Osteoblast (primary cell): Measurements from ENCODE around the gene TIMM21. TPM values are rescaled to one million over a fixed set of nuclear protein-coding genes. Genes with fewer than 3 reads are reported as not detected.

ENCODE experiments used
- DNase-seq: peaks from one replicate; pipeline ENCODE4 v3.0.0; 2011; ENCODE audit warnings: low spot score, mixed read lengths; ENCODE audit not compliant: insufficient read length; ENCODE audit errors: missing footprints
- H2AFZ ChIP-seq: 2 replicates; pipeline ENCODE4 v1.6.0; 2011; ENCODE audit warnings: mild to moderate bottlenecking, low read length
- H3K27ac ChIP-seq: 2 replicates; pipeline ENCODE4 v1.5.1; 2011; ENCODE audit warnings: mild to moderate bottlenecking, low read depth, low read length, moderate library complexity
- H3K27me3 ChIP-seq: 2 replicates; pipeline ENCODE4 v1.6.0; 2012; ENCODE audit warnings: mild to moderate bottlenecking, control low read depth, inconsistent platforms, low read length, moderate library complexity; ENCODE audit not compliant: insufficient read depth
- H3K36me3 ChIP-seq: 2 replicates; pipeline ENCODE4 v1.5.1; 2011; ENCODE audit warnings: mild to moderate bottlenecking, low read length, control low read depth, moderate library complexity; ENCODE audit not compliant: insufficient read depth
- H3K4me1 ChIP-seq: 2 replicates; pipeline ENCODE4 v1.5.1; 2011; ENCODE audit warnings: mild to moderate bottlenecking, low read length, control low read depth, moderate library complexity; ENCODE audit not compliant: insufficient read depth
- H3K4me2 ChIP-seq: 2 replicates; pipeline ENCODE4 v1.6.0; 2011; ENCODE audit warnings: mild to moderate bottlenecking, low read length; ENCODE audit not compliant: insufficient read depth
- H3K4me3 ChIP-seq: fragments of 200-600 bp; sonication (generic); 3 replicates; pipeline ENCODE4 v1.5.1; 2012; ENCODE audit warnings: mild to moderate bottlenecking, low read length, inconsistent platforms; ENCODE audit not compliant: insufficient read depth
- H3K79me2 ChIP-seq: 2 replicates; pipeline ENCODE4 v1.6.0; 2012; ENCODE audit warnings: mild to moderate bottlenecking, low read length, control low read depth, inconsistent platforms; ENCODE audit not compliant: insufficient read depth
- H3K9me3 ChIP-seq: 2 replicates; pipeline ENCODE4 v1.5.1; 2011; ENCODE audit warnings: low read depth, low read length, control low read depth
- H4K20me1 ChIP-seq: 2 replicates; pipeline ENCODE4 v1.6.0; 2012; ENCODE audit warnings: mild to moderate bottlenecking, low read length, control low read depth; ENCODE audit not compliant: insufficient read depth
- CTCF ChIP-seq: IDR thresholded peaks from 2 replicates; pipeline ENCODE4 v1.5.1; 2011; ENCODE audit warnings: mild to moderate bottlenecking, low read depth, low read length, moderate library complexity; ENCODE audit errors: extremely low read depth
- total RNA-seq: library from RNA; depleted of rRNA; stranded (reverse); fragments of >200 nt; gene quantifications from 2 replicates; pipeline ENCODE4 v1.2.3, GENCODE V29; 2012

TIMM21 gene
- total RNA-seq, 1 donor = 15.6 TPM

- TF ChIP-seq CTCF = no peak
- Histone ChIP-seq H3K79me2 (no peaks in the 10 kb centered on the region), H3K27ac (no peak overlapping the region), H3K9me3 (no peaks in the 10 kb centered on the region), H4K20me1 (no peaks in the 10 kb centered on the region), H3K36me3 (no peaks in the 10 kb centered on the region), H3K4me2 (no peak overlapping the region), H3K4me1 (peaks cover 14% of the 10 kb centered on the region), H3K4me3 (no peak overlapping the region), H3K27me3 (peaks cover 5% of the 10 kb centered on the region), H2AFZ (no peak overlapping the region)
- no peak for DNase-seq
Observed at GRCh38 chr18:74110976-74111375, 37.3 kb upstream of the TIMM21 start.

GRCh38 chr18:74113711-74114110 lies 34.6 kb upstream of the TIMM21 start:
- Histone ChIP-seq H3K4me2 (no peak overlapping the region), H3K27ac (no peak overlapping the region), H4K20me1 (no peaks in the 10 kb centered on the region), H3K79me2 (no peaks in the 10 kb centered on the region), H3K27me3 (no peaks in the 10 kb centered on the region), H3K36me3 (no peaks in the 10 kb centered on the region), H3K4me1 (peaks cover 20% of the 10 kb centered on the region), H3K4me3 (no peak overlapping the region), H3K9me3 (no peaks in the 10 kb centered on the region), H2AFZ (peak overlapping the region; percentile 96)
- DNase-seq = no peak
- TF ChIP-seq CTCF = no peak

- peaks cover 20% of the 10 kb centered on the region for H3K4me1 ChIP-seq
- H3K27me3 ChIP-seq = no peaks in the 10 kb centered on the region
- no peak for TF ChIP-seq CTCF
- peak overlapping the region; percentile 87 for H3K27ac ChIP-seq
- H4K20me1 ChIP-seq = no peaks in the 10 kb centered on the region
- H3K4me2 ChIP-seq = peak overlapping the region; percentile 59
- H3K4me3 ChIP-seq = no peak overlapping the region
- no peaks in the 10 kb centered on the region for H3K79me2 ChIP-seq
- H3K9me3 ChIP-seq = no peaks in the 10 kb centered on the region
- H3K36me3 ChIP-seq = no peaks in the 10 kb centered on the region
- DNase-seq = no peak
- H2AFZ ChIP-seq = peak overlapping the region; percentile 96
Observed at GRCh38 chr18:74114116-74114515, 34.2 kb upstream of the TIMM21 start.

- Histone ChIP-seq H3K27ac (peak overlapping the region; percentile 87), H3K4me2 (peak overlapping the region; percentile 59), H4K20me1 (no peaks in the 10 kb centered on the region), H3K4me3 (no peak overlapping the region), H2AFZ (peak overlapping the region; percentile 96), H3K36me3 (no peaks in the 10 kb centered on the region), H3K79me2 (no peaks in the 10 kb centered on the region), H3K9me3 (no peaks in the 10 kb centered on the region), H3K4me1 (peaks cover 20% of the 10 kb centered on the region), H3K27me3 (no peaks in the 10 kb centered on the region)
- DNase-seq = peak; percentile 58
- no peak for TF ChIP-seq CTCF
Observed at GRCh38 chr18:74115046-74115445, 33.3 kb upstream of the TIMM21 start.
